Duodenal mucosa (tissue), 2 donors: ENCODE measurements around the gene PIK3CB.
"Not testable (repeated sequence)": the region's sequence is repeated elsewhere in the genome, so short reads cannot be mapped to it uniquely, and the experiment has no call there.

Source experiments
- H3K27ac ChIP-seq: one replicate; pipeline ENCODE4 v1.7.0; 2013; ENCODE audit warnings: low read depth, low read length
- H3K27me3 ChIP-seq, 2 donors: one replicate each; pipeline ENCODE4 v1.7.0; 2013; ENCODE audit warnings: low read length in 2 of 2, control low read depth in 1 of 2; ENCODE audit not compliant: insufficient read depth in 2 of 2, control insufficient read depth in 1 of 2
- H3K36me3 ChIP-seq, 2 donors: one replicate each; pipeline ENCODE4 v1.7.0; 2013; ENCODE audit warnings: low read length in 2 of 2, control low read depth in 1 of 2; ENCODE audit not compliant: insufficient read depth in 2 of 2, control insufficient read depth in 1 of 2
- H3K4me1 ChIP-seq, 2 donors: one replicate each; pipeline ENCODE4 v1.7.0; 2013; ENCODE audit warnings: low read length in 2 of 2, control low read depth in 1 of 2; ENCODE audit not compliant: insufficient read depth in 2 of 2, control insufficient read depth in 1 of 2
- H3K4me3 ChIP-seq, 2 donors: one replicate each; pipeline ENCODE4 v1.7.0; 2013; ENCODE audit warnings: low read length in 2 of 2, low read depth in 1 of 2
- H3K9ac ChIP-seq, 2 donors: one replicate each; pipeline ENCODE4 v1.7.0; 2013; ENCODE audit warnings: low read length in 2 of 2, low read depth in 1 of 2
- H3K9me3 ChIP-seq, 2 donors: one replicate each; pipeline ENCODE4 v1.7.0; 2013; ENCODE audit warnings: low read length in 2 of 2, control low read depth in 1 of 2; ENCODE audit not compliant: control insufficient read depth in 1 of 2

PIK3CB gene

DNA sequence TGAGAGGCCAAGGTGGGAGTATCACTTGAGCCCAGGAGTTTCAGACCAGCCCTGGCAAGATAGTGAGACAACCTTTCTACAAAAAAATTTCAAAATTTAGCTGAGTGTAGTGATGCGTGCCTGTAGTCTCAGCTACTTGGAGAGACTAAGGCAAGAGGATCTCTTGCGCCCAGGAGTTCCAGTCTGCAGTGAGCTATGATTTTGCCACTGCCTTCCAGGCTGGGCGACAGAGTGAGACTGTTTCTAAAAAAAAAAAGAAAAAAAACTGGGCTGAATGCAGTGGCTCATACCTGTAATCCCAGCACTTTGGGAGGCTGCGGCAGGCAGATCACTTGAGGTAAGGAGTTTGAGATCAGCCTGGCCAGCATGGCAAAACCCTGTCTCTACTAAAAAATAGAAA lies 14.0 kb upstream of the PIK3CB start:
- H3K9me3 ChIP-seq, result no peaks in the 10 kb centered on the region
- no peak overlapping the region for H3K4me3 ChIP-seq
- no peaks in the 10 kb centered on the region for H3K36me3 ChIP-seq
- H3K27me3 ChIP-seq, result no peaks in the 10 kb centered on the region
- no peak overlapping the region for H3K9ac ChIP-seq
- no peak overlapping the region for H3K27ac ChIP-seq
- peaks cover 0 to under 1% of the 10 kb centered on the region in 2 donors for H3K4me1 ChIP-seq

GRCh38 chr3:138846824-138847223 lies 12.1 kb upstream of the PIK3CB start:
- H3K4me1 ChIP-seq, H3K27ac ChIP-seq, H3K27me3 ChIP-seq, H3K9me3 ChIP-seq, H3K9ac ChIP-seq, H3K4me3 ChIP-seq, H3K36me3 ChIP-seq: not testable (repeated sequence)

- no peaks in the 10 kb centered on the region for H3K36me3 ChIP-seq
- H3K4me1 ChIP-seq, result no peaks in the 10 kb centered on the region
- H3K9ac ChIP-seq, result no peak overlapping the region
- H3K4me3 ChIP-seq, result no peak overlapping the region
- H3K27ac ChIP-seq, result no peak overlapping the region
- H3K27me3 ChIP-seq, result no peaks in the 10 kb centered on the region
- no peaks in the 10 kb centered on the region for H3K9me3 ChIP-seq
These were observed 11.6 kb upstream of the PIK3CB start for GRCh38 chr3:138846262-138846791.

DNA sequence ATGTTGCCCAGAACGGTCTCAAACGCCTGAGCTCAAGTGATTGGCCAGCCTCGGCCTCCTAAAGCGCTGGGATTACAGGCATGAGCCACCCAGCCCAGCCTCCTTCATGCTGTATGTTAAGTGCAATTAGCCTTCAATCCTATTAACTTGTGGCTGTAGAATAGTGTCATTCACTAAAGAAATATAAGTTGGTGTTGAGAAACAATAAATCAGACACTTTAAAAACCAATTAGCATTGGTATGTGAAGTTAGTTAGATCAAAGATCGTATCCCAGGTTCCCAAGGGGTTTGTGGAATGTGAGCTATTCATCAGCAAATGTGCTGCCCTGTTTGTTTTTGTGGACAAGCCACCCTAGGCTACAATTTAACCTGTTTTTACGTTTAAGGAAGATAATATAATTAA lies 11.0 kb upstream of the PIK3CB start:
- H3K27ac ChIP-seq, result no peak overlapping the region
- no peaks in the 10 kb centered on the region for H3K9me3 ChIP-seq
- no peaks in the 10 kb centered on the region for H3K4me1 ChIP-seq
- no peak overlapping the region for H3K9ac ChIP-seq
- H3K36me3 ChIP-seq, result no peaks in the 10 kb centered on the region
- no peak overlapping the region for H3K4me3 ChIP-seq
- H3K27me3 ChIP-seq, result no peaks in the 10 kb centered on the region

- Histone ChIP-seq H3K27ac (no peak overlapping the region), H3K4me3 (no peak overlapping the region), H3K9ac (no peak overlapping the region), H3K27me3 (no peaks in the 10 kb centered on the region), H3K4me1 (no peaks in the 10 kb centered on the region), H3K36me3 (no peaks in the 10 kb centered on the region), H3K9me3 (no peaks in the 10 kb centered on the region)
These were observed 10.5 kb upstream of the PIK3CB start for GRCh38 chr3:138845181-138845601.

DNA sequence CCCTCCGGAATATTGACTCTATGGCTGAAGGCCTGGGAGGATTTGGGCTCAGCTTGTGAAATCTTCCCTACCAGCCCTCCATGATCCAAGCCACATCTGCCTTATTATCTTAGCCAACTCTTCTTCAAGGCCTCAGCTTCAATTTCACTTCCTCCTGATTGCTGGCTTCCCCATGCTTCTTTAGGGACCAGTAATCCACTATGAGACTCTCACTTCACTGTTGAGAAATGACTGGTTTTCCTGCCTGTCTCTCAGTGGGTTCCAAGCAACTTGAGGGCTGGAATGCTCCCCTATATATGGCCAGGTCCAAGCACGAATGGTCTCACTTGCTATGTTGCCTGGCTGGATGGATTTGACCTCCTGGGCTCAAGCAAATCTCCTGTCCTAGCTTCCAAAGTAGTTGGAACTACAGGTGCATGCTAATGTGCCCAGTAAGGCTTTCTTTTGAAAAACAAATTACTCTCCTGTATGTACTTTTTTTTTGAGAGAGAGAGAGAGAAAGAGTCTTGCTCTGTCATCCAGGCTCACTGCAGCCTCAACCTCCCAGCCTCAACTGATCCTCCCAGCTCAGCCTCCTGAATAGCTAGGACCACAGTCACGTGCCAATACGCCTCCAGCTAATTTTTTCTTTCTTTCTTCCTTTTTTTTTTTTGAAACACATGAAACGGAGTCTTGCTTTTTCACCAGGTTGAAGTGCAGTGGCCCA lies 7.9 kb upstream of the PIK3CB start:
- H3K9me3 ChIP-seq, result no peaks in the 10 kb centered on the region
- no peaks in the 10 kb centered on the region for H3K27me3 ChIP-seq
- H3K36me3 ChIP-seq, result no peaks in the 10 kb centered on the region
- H3K27ac ChIP-seq, result no peak overlapping the region
- H3K9ac ChIP-seq, result no peak overlapping the region
- H3K4me1 ChIP-seq, result no peaks in the 10 kb centered on the region
- no peak overlapping the region for H3K4me3 ChIP-seq

- H3K36me3 ChIP-seq, H3K27ac ChIP-seq, H3K9me3 ChIP-seq, H3K4me3 ChIP-seq, H3K9ac ChIP-seq, H3K27me3 ChIP-seq: not testable (repeated sequence)
- H3K4me1 ChIP-seq, result peaks cover 5 to 12% of the 10 kb centered on the region in 2 donors
These were observed 3.7 kb upstream of the PIK3CB start for GRCh38 chr3:138838385-138838784.

- H3K4me3 ChIP-seq, H3K9me3 ChIP-seq, H3K9ac ChIP-seq, H3K27ac ChIP-seq, H3K27me3 ChIP-seq, H3K36me3 ChIP-seq: not testable (repeated sequence)
- H3K4me1 ChIP-seq, result peaks cover 5 to 12% of the 10 kb centered on the region in 2 donors
These were observed 1.1 kb upstream of the PIK3CB start for GRCh38 chr3:138835846-138836245.

GRCh38 chr3:138835397-138835757 lies 649 bp upstream of the PIK3CB start:
- Histone ChIP-seq H3K9ac (peak overlapping the region; percentile 61 to 93), H3K36me3 (no peaks in the 10 kb centered on the region), H3K27ac (peak overlapping the region; percentile 84), H3K4me1 (peaks cover 5 to 12% of the 10 kb centered on the region in 2 donors), H3K9me3 (no peaks in the 10 kb centered on the region), H3K4me3 (peak overlapping the region; percentile 84 to 94), H3K27me3 (no peaks in the 10 kb centered on the region)

- no peaks in the 10 kb centered on the region for H3K27me3 ChIP-seq
- H3K9ac ChIP-seq, result peak overlapping the region; percentile 89 to 93
- peaks cover 5 to 12% of the 10 kb centered on the region in 2 donors for H3K4me1 ChIP-seq
- H3K4me3 ChIP-seq, result peak overlapping the region; percentile 84 to 94
- no peaks in the 10 kb centered on the region for H3K36me3 ChIP-seq
- peak overlapping the region; percentile 68 for H3K27ac ChIP-seq
- no peaks in the 10 kb centered on the region for H3K9me3 ChIP-seq
These were observed 681 bp downstream of the PIK3CB start for GRCh38 chr3:138833899-138834595.
